Measurements from ENCODE around the gene SRC.

Gene SRC

GRCh38 chr20:37436527-37437186, 90.7 kb downstream of the SRC start:
- H3K4me3 ChIP-seq (IDR thresholded peaks at IDR 0.05; ENCODE audit: insufficient read depth, low read depth, low read length), result no peak overlapping the region
- no peak overlapping the region for H2AFZ ChIP-seq (ENCODE audit: low read depth)
- peaks cover 20% of the 10 kb centered on the region; the same call in 1 of the 2 replicates for H3K27me3 ChIP-seq (ENCODE audit: insufficient read depth, low read depth)
- H3K4me2 ChIP-seq, result no peak overlapping the region
- no peak overlapping the region for H3K9ac ChIP-seq
- H3K36me3 ChIP-seq (ENCODE audit: insufficient read depth), result no peaks in the 10 kb centered on the region; the same call in 1 of the 2 replicates
- no peaks in the 10 kb centered on the region for H3K79me2 ChIP-seq (ENCODE audit: insufficient read depth, low read depth)
- TF ChIP-seq CTCF (conservative IDR thresholded peaks at IDR 0.05; ENCODE audit: low read depth, low read length), result no peak
- H3K4me1 ChIP-seq (ENCODE audit: low read depth, poor library complexity, severe bottlenecking), result no peaks in the 10 kb centered on the region
- H4K20me1 ChIP-seq (ENCODE audit: insufficient read depth), result no peaks in the 10 kb centered on the region
- H3K27ac ChIP-seq, result no peak overlapping the region

- Histone ChIP-seq H4K20me1 (ENCODE audit: insufficient read depth) (no peaks in the 10 kb centered on the region), H3K27me3 (ENCODE audit: insufficient read depth, low read depth) (peaks cover 14% of the 10 kb centered on the region; the same call in 1 of the 2 replicates), H3K79me2 (ENCODE audit: insufficient read depth, low read depth) (no peaks in the 10 kb centered on the region), H3K27ac (no peak overlapping the region), H3K36me3 (ENCODE audit: insufficient read depth) (no peaks in the 10 kb centered on the region; the same call in 1 of the 2 replicates), H3K4me3 (IDR thresholded peaks at IDR 0.05; ENCODE audit: insufficient read depth, low read depth, low read length) (no peak overlapping the region), H3K4me1 (ENCODE audit: low read depth, poor library complexity, severe bottlenecking) (no peaks in the 10 kb centered on the region), H3K9ac (no peak overlapping the region), H3K4me2 (no peak overlapping the region), H2AFZ (ENCODE audit: low read depth) (no peak overlapping the region)
- no peak for TF ChIP-seq CTCF (conservative IDR thresholded peaks at IDR 0.05; ENCODE audit: low read depth, low read length)
These were observed 91.7 kb downstream of the SRC start for GRCh38 chr20:37437676-37438075.

GRCh38 chr20:37438464-37439222, 92.7 kb downstream of the SRC start:
- Histone ChIP-seq H3K27me3 (ENCODE audit: insufficient read depth, low read depth) (peaks cover 9% of the 10 kb centered on the region; the same call in 1 of the 2 replicates), H3K4me3 (IDR thresholded peaks at IDR 0.05; ENCODE audit: insufficient read depth, low read depth, low read length) (no peak overlapping the region), H2AFZ (ENCODE audit: low read depth) (no peak overlapping the region), H3K36me3 (ENCODE audit: insufficient read depth) (no peaks in the 10 kb centered on the region; the same call in 1 of the 2 replicates), H3K27ac (no peak overlapping the region), H3K4me1 (ENCODE audit: low read depth, poor library complexity, severe bottlenecking) (no peaks in the 10 kb centered on the region), H3K79me2 (ENCODE audit: insufficient read depth, low read depth) (no peaks in the 10 kb centered on the region), H3K4me2 (no peak overlapping the region), H4K20me1 (ENCODE audit: insufficient read depth) (no peaks in the 10 kb centered on the region), H3K9ac (no peak overlapping the region)
- no peak for TF ChIP-seq CTCF (conservative IDR thresholded peaks at IDR 0.05; ENCODE audit: low read depth, low read length)

- no peak overlapping the region for H3K4me2 ChIP-seq
- no peak overlapping the region for H3K27ac ChIP-seq
- no peaks in the 10 kb centered on the region for H3K4me1 ChIP-seq (ENCODE audit: low read depth, poor library complexity, severe bottlenecking)
- H4K20me1 ChIP-seq (ENCODE audit: insufficient read depth), result no peaks in the 10 kb centered on the region
- no peak for TF ChIP-seq CTCF (conservative IDR thresholded peaks at IDR 0.05; ENCODE audit: low read depth, low read length)
- peaks cover 3% of the 10 kb centered on the region; the same call in 1 of the 2 replicates for H3K27me3 ChIP-seq (ENCODE audit: insufficient read depth, low read depth)
- H2AFZ ChIP-seq (ENCODE audit: low read depth), result no peak overlapping the region
- no peaks in the 10 kb centered on the region for H3K36me3 ChIP-seq (ENCODE audit: insufficient read depth)
- no peak overlapping the region for H3K9ac ChIP-seq
- H3K4me3 ChIP-seq (IDR thresholded peaks at IDR 0.05; ENCODE audit: insufficient read depth, low read depth, low read length), result no peak overlapping the region
- no peaks in the 10 kb centered on the region for H3K79me2 ChIP-seq (ENCODE audit: insufficient read depth, low read depth)
These were observed 93.4 kb downstream of the SRC start for GRCh38 chr20:37439223-37439933.

All from KMS-11 (cell line).